GM12874 (cell line): ENCODE results near the gene NADK2.

ENCODE experiments used
- CTCF ChIP-seq: IDR thresholded peaks from 2 replicates; pipeline ENCODE4 v1.5.1; 2011; ENCODE audit warnings: low read depth, mild to moderate bottlenecking, control low read depth, low read length, moderate library complexity; ENCODE audit not compliant: insufficient read depth

The NADK2 gene

GRCh38 chr5:36200513-36200912, 41.2 kb downstream of the NADK2 start:
- TF ChIP-seq CTCF = no peak

DNA sequence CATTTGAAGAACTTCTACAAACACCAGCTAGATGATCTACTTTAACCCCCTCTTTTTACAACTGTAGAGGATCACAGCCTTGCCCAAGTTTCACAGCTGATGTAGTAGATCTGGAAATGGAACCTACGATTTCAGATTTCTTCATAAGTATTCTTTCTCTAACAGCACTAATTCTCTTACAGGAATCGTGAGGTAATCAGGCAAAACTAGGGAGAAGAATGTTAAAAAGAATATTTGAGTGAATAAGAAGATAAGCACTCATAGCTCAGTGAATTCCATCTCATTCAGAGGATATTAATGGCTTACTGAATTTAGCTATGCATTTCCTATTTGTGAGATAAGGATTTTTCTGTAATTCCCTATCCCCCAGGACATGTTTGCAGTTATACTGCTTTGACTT, 42.1 kb downstream of the NADK2 start:
- TF ChIP-seq CTCF = no peak

GRCh38 chr5:36198281-36198680, 43.4 kb downstream of the NADK2 start:
- TF ChIP-seq CTCF = no peak

GRCh38 chr5:36193746-36194145, 48.0 kb downstream of the NADK2 start:
- TF ChIP-seq CTCF = no peak

GRCh38 chr5:36181774-36182173, 60.0 kb downstream of the NADK2 start:
- no peak for TF ChIP-seq CTCF

DNA sequence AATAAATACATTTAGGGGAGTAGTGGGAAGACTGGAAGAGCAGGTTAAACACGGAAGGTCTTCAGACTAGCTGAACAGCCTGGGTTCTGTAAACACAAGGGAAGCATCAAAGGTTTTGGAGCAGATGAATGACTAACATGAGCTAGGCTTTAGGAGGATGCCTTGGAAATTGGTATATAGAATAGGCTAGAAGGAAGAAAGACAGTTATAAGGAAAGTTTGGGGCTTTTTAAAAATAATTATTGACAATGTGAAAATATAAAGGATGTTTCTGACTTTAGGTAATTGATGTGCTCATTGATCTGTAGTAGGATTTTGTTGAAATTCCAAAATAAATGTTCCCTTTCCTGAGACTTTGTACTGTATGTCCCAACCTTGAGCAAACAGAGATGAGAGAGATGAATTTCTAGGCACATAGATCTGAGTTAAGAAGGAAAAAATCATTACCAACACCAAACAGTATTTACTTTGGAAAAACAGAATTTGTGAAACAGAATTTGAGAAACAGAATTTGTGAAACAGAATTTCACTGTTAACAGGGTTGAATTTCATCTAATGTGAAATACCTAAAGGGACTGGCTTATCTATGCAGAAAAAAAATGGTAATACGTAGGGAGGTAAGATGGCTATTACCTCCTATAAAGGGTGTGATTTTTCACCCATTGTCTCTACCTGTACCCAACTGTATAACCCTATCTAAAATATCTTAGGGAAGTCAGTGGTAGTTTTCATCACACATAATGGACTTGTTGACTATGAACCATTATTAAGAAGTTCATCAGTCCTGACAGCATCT, 61.0 kb downstream of the NADK2 start:
- TF ChIP-seq CTCF = no peak

DNA sequence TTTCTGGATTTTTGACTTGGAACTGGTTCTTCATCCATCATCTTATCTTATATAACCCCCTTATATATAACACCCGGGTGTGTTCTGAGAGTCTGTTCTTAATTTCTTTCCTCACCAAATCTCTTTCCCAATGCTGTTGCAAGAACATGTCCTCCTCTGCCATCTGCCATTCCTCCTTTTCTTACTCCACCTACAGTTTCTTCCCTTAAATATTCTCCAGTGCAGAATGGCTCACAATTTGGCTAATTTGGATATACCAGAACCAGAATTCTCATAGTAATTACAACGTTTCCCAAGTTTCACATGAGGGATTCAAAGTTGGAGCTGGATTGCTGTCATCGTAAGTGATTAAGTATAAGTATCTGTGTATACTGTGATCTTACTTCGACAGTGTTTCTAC, 61.8 kb downstream of the NADK2 start:
- TF ChIP-seq CTCF = no peak
